GM21529 (cell line): ENCODE data around the gene BCR.

Source experiments
- ATAC-seq: cut with Tn5 transposase; IDR thresholded peaks from one replicate; pipeline ENCODE4 v1.9.1; 2021; ENCODE audit not compliant: unreplicated experiment

The BCR gene

GRCh38 chr22:23175817-23176644, 4.3 kb upstream of the BCR start:
- ATAC-seq, result no peak

GRCh38 chr22:23176645-23177027, 3.7 kb upstream of the BCR start:
- no peak for ATAC-seq

- ATAC-seq, result no peak
Measured at GRCh38 chr22:23177197-23177596, 3.1 kb upstream of the BCR start.

- ATAC-seq, result no peak
Measured at GRCh38 chr22:23178512-23179254, 1.6 kb upstream of the BCR start.

- no peak for ATAC-seq
Measured at GRCh38 chr22:23179381-23180299, 669 bp upstream of the BCR start.

- ATAC-seq, result no peak
Measured at GRCh38 chr22:23180893-23181720, 798 bp downstream of the BCR start.

- ATAC-seq, result no peak
Measured at GRCh38 chr22:23181721-23182308, 1.5 kb downstream of the BCR start.

GRCh38 chr22:23182309-23183060, 2.2 kb downstream of the BCR start:
- ATAC-seq, result no peak

GRCh38 chr22:23183061-23183698, 2.9 kb downstream of the BCR start:
- no peak for ATAC-seq

GRCh38 chr22:23184100-23184763, 3.9 kb downstream of the BCR start:
- no peak for ATAC-seq

GRCh38 chr22:23184764-23185113, 4.4 kb downstream of the BCR start:
- ATAC-seq, result no peak

- no peak for ATAC-seq
Measured at GRCh38 chr22:23187211-23187610, 6.9 kb downstream of the BCR start.

GRCh38 chr22:23187871-23188700, 7.8 kb downstream of the BCR start:
- ATAC-seq, result no peak

- no peak for ATAC-seq
Measured at GRCh38 chr22:23190526-23190925, 10.2 kb downstream of the BCR start.

- no peak for ATAC-seq
Measured at GRCh38 chr22:23192133-23192532, 11.8 kb downstream of the BCR start.

- ATAC-seq, result no peak
Measured at GRCh38 chr22:23192558-23192957, 12.2 kb downstream of the BCR start.

GRCh38 chr22:23193196-23193827, 13.0 kb downstream of the BCR start:
- no peak for ATAC-seq
